ENCODE data around the gene PCP4L1. TPM values are rescaled to one million over a fixed set of nuclear protein-coding genes. Genes with fewer than 3 reads are reported as not detected.

The PCP4L1 gene
- total and polyA plus RNA-seq, 2 donors, result 2.4 to 8.9 TPM

DNA sequence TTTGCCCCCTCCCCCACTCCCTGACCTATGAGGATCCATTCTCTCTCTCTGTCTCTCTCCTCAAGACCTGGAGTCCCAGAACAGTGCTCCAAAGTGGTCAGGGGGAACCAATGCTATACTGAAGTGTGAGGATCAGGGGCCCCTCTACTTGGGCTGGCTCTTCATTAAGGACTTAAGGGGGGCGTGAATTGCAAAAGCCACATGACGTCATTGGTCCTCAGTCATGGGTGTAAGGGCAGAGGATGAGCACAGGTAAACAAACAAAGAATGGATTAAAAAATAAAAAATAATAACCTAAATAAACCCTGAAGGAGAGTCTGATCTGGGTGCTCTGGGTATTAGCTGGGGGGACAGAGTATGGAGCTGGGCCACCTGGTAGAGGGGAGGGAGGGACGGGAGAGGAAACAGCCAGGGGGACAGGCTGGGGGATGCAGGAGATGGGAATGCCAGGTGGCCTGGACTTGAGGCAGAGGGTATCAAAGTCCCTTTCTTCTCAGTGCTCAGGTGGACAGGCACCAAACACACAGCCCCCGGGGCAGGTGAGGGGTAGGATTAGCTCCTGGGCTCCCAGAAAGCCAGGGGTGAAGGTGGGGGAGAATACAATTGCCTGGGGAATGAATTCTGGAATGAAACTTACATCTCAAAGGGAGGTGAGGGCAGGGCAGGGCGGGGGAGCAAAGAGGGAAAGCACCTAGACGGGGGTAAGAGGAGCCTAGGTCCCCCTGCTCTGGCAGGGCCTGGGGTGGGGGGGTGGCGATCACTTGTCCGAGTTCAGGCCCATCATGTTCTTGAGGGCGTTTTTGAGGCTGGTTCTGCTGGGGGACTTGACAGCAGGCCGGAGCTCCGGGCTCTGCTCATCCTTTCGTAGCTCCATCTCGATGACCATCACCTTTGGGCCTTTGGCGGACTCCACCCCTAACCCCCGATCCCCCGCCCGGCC lies 46.7 kb downstream of the PCP4L1 start:
- 8% methylated on average over 17 of the region's 17 CpGs for WGBS
- H3K4me1 ChIP-seq (ENCODE audit: control insufficient read depth in 2 of 2, insufficient read depth in 2 of 2, low read length in 2 of 2), result peaks cover 8 to 13% of the 10 kb centered on the region in 2 donors

DNA sequence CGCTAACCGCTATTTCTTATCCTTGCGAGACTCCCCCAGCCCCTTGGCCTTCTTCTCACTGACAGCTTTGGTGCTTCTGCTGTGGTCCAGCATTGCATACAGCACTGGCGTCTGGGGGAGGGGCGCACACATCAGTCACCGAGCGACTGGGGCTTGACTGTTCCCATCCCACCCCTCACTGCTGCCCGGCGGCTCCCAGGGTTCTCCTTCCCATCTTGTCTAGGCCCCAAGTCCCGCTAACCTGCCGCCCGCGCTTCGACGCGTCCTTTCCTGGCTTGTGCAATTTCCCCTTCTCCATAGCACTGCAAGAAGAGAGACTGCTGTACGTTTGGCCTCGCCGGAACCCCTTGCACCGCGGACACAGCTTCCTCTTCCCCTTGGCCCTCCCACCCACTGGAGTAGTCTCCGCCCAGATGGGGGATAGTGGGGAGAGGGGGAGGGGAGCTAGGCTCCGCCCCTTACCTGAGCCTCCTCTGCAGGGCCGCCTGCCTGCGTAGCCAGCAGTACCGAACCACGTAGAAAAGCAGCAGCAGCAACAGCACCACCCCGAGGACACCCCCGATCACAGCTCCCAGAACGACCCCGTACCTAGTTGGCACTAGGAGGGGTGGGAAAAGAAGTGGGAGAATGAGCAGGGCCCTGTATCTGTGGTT lies 47.4 kb downstream of the PCP4L1 start:
- peak; percentile 76 to 94 (median 86) for DNase-seq (ENCODE audit: low read depth in 6 of 9, low spot score in 9 of 9)
- H3K36me3 ChIP-seq (ENCODE audit: control insufficient read depth in 2 of 2, insufficient read depth in 2 of 2, low read length in 1 of 2), result no peaks in the 10 kb centered on the region
- no peaks in the 10 kb centered on the region for H3K9me3 ChIP-seq (ENCODE audit: control insufficient read depth in 2 of 2, insufficient read depth in 1 of 2, low read length in 1 of 2)
- peak overlapping the region; percentile 71 to 90 for H3K4me3 ChIP-seq (ENCODE audit: low read length in 2 of 2)
- WGBS, result 2% methylated on average over 31 of the region's 31 CpGs
- peaks cover 8 to 13% of the 10 kb centered on the region in 2 donors for H3K4me1 ChIP-seq (ENCODE audit: control insufficient read depth in 2 of 2, insufficient read depth in 2 of 2, low read length in 2 of 2)
- peak overlapping the region; percentile 40 to 75 for H3K27ac ChIP-seq (ENCODE audit: low read depth in 1 of 2, low read length in 1 of 2)
- H3K27me3 ChIP-seq (ENCODE audit: control insufficient read depth in 2 of 2, insufficient read depth in 1 of 2, low read length in 1 of 2), result peaks cover 2 to 6% of the 10 kb centered on the region in 2 donors

More for the DNA sequence above, 46.7 kb downstream of the PCP4L1 start:
- H3K36me3 ChIP-seq (ENCODE audit: control insufficient read depth in 2 of 2, insufficient read depth in 2 of 2, low read length in 1 of 2), result no peaks in the 10 kb centered on the region
- peak overlapping the region; percentile 40 to 68 for H3K27ac ChIP-seq (ENCODE audit: low read depth in 1 of 2, low read length in 1 of 2)
- DNase-seq (ENCODE audit: low read depth in 6 of 9, low spot score in 9 of 9), result no peak
- H3K4me3 ChIP-seq (ENCODE audit: low read length in 2 of 2), result peak overlapping the region; percentile 71 to 90
- peaks cover 2 to 6% of the 10 kb centered on the region in 2 donors for H3K27me3 ChIP-seq (ENCODE audit: control insufficient read depth in 2 of 2, insufficient read depth in 1 of 2, low read length in 1 of 2)
- no peaks in the 10 kb centered on the region for H3K9me3 ChIP-seq (ENCODE audit: control insufficient read depth in 2 of 2, insufficient read depth in 1 of 2, low read length in 1 of 2)

DNA sequence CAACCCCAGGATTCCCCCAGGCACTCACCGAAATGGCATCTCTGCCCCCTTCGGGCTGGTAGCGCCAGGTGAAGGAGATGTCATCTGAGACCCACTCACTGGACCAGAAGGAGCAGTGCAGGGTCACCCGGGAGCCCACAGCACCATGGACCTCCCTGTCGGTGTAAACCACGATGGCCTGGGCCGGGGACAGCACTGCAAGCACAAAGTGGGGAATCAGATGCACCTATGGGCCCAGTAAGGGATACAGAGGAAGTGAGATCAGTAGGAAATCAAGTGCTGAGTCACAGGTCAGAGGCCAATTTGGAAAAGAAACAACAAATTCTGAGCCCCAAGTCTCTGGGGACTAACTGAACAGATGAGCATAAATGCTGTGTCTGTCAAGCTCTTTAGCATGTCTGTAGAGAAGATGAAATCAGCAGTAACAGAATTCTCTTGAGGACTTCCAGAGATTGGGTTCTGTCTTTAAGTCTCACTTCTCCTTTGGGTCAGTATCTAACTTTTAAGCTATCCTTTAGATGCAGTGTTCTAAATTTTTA lies 48.8 kb downstream of the PCP4L1 start:
- 95% methylated on average over 7 of the region's 7 CpGs for WGBS

DNA sequence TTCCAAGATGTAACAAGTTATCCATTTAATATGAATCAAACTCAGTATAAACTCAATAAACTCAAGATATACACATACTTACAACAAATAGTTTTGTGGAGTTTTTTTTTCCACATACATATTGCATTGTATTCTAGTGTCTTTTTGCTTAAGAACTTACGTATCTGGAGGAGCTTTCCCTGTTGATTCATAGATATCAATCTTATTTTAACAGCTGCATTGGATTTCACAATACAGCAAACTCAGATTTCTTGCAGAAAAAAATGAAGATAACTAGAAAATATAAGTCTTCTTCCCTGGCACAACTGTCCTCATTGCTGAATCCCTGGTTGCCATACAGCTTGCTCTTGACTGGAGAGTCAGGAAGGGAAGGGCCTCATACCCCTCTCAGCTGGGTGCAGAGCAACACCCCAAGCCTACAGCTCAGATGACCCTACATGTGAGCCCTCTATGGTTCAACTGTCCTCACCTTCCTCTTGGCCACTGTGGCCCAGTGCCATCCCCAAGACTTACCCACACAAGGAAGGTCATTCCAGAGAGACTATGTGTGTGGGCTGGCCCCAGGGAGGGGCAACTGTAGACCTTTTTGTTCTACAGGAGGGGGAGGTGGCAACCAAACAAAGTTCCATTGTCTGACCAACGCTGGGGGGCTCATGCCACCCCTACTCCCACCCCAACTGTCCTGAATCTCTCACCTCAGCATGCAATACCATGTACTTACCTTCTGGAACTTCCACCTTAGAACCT lies 49.5 kb downstream of the PCP4L1 start:
- no peaks in the 10 kb centered on the region for H3K9me3 ChIP-seq (ENCODE audit: control insufficient read depth in 2 of 2, insufficient read depth in 1 of 2, low read length in 1 of 2)
- 77% methylated on average over 2 of the region's 2 CpGs for WGBS

More for the DNA sequence above, 48.8 kb downstream of the PCP4L1 start:
- H3K9me3 ChIP-seq (ENCODE audit: control insufficient read depth in 2 of 2, insufficient read depth in 1 of 2, low read length in 1 of 2), result no peaks in the 10 kb centered on the region
- DNase-seq (ENCODE audit: low read depth in 6 of 9, low spot score in 9 of 9), result peak in 1 of 9 donors; percentile 22
- peak overlapping the region in 1 of 2 donors; percentile 26 for H3K27ac ChIP-seq (ENCODE audit: low read depth in 1 of 2, low read length in 1 of 2)
- no peaks in the 10 kb centered on the region for H3K36me3 ChIP-seq (ENCODE audit: control insufficient read depth in 2 of 2, insufficient read depth in 2 of 2, low read length in 1 of 2)
- peaks cover 8 to 13% of the 10 kb centered on the region in 2 donors for H3K4me1 ChIP-seq (ENCODE audit: control insufficient read depth in 2 of 2, insufficient read depth in 2 of 2, low read length in 2 of 2)
- peaks cover 2 to 6% of the 10 kb centered on the region in 2 donors for H3K27me3 ChIP-seq (ENCODE audit: control insufficient read depth in 2 of 2, insufficient read depth in 1 of 2, low read length in 1 of 2)
- no peak overlapping the region for H3K4me3 ChIP-seq (ENCODE audit: low read length in 2 of 2)

DNA sequence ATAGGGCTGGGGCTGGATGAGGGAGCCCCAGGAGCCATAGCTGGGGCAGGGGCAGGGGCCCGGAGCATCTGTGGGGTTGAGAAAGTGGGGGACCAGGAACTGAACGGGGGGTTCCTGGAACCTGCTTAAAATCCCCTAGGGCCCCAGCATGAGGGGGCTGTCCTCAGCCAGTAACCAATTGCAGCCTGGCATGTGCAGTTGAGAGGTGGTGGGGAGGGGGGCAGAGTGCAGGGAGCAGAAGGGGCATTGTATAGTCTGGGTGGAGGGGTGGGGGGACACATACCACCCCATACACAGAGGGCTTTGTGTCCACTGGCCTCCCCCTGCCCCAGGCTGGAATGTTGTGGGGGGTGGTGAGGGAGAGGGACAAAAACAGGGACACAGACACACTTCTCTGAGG lies 51.3 kb downstream of the PCP4L1 start, which contains the start of gene MPZ:
TSS of gene MPZ (minus strand) at position 101 of the 400 bp plus-strand sequence. CDS start at position 38, 63 bp downstream.
- no peak for DNase-seq (ENCODE audit: low read depth in 6 of 9, low spot score in 9 of 9)
- Histone ChIP-seq H3K27ac (ENCODE audit: low read depth in 1 of 2, low read length in 1 of 2) (no peak within 1 kb of the TSS), H3K9me3 (ENCODE audit: control insufficient read depth in 2 of 2, insufficient read depth in 1 of 2, low read length in 1 of 2) (no peaks in the 10 kb centered on the region), H3K36me3 (ENCODE audit: control insufficient read depth in 2 of 2, insufficient read depth in 2 of 2, low read length in 1 of 2) (no peaks in the 10 kb centered on the region), H3K4me1 (ENCODE audit: control insufficient read depth in 2 of 2, insufficient read depth in 2 of 2, low read length in 2 of 2) (peaks cover 12 to 17% of the 10 kb centered on the region in 2 donors), H3K4me3 (ENCODE audit: low read length in 2 of 2) (no peak within 1 kb of the TSS), H3K27me3 (ENCODE audit: control insufficient read depth in 2 of 2, insufficient read depth in 1 of 2, low read length in 1 of 2) (peaks cover 2 to 6% of the 10 kb centered on the region in 2 donors)
- WGBS, result 76% methylated on average over 2 of the region's 2 CpGs

More for the DNA sequence above, 49.5 kb downstream of the PCP4L1 start:
- no peaks in the 10 kb centered on the region for H3K36me3 ChIP-seq (ENCODE audit: control insufficient read depth in 2 of 2, insufficient read depth in 2 of 2, low read length in 1 of 2)
- H3K4me3 ChIP-seq (ENCODE audit: low read length in 2 of 2), result no peak overlapping the region
- H3K27me3 ChIP-seq (ENCODE audit: control insufficient read depth in 2 of 2, insufficient read depth in 1 of 2, low read length in 1 of 2), result peaks cover 2 to 6% of the 10 kb centered on the region in 2 donors
- no peak overlapping the region for H3K27ac ChIP-seq (ENCODE audit: low read depth in 1 of 2, low read length in 1 of 2)
- H3K4me1 ChIP-seq (ENCODE audit: control insufficient read depth in 2 of 2, insufficient read depth in 2 of 2, low read length in 2 of 2), result peaks cover 8 to 13% of the 10 kb centered on the region in 2 donors
- DNase-seq (ENCODE audit: low read depth in 6 of 9, low spot score in 9 of 9), result no peak

DNA sequence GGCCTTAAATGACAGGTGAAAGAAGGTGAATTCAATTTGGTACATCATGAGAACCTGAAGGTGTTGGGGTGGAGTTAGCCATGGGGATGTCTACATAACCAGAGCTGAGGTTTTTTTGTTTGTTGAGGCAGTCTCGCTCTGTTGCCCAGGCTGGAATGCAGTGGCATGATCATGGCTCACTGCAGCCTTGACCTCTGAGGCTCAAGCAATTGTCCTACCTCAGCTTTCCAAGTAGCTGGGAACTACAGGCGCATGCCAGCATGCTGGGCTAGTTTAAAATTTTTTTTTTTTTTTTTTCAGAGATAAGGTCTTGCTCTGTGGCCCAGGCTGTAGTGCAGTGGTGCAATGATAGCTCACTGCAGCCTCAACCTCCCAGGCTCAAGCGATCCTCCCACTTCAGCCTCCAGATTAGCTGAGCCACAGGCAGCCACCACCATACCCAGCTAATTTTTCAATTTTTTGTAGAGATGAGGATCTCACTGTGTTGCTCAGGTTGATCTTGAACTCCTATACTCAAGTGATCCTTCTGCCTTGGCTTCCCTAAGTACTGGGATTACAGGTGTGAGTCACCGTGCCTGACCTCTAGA lies 53.1 kb downstream of the PCP4L1 start:
- Histone ChIP-seq H3K4me1 (ENCODE audit: control insufficient read depth in 2 of 2, insufficient read depth in 2 of 2, low read length in 2 of 2) (peaks cover 9 to 12% of the 10 kb centered on the region in 2 donors), H3K36me3 (ENCODE audit: control insufficient read depth in 2 of 2, insufficient read depth in 2 of 2, low read length in 1 of 2) (no peaks in the 10 kb centered on the region), H3K9me3 (ENCODE audit: control insufficient read depth in 2 of 2, insufficient read depth in 1 of 2, low read length in 1 of 2) (no peaks in the 10 kb centered on the region), H3K27me3 (ENCODE audit: control insufficient read depth in 2 of 2, insufficient read depth in 1 of 2, low read length in 1 of 2) (peaks cover 2 to 6% of the 10 kb centered on the region in 2 donors), H3K27ac (ENCODE audit: low read depth in 1 of 2, low read length in 1 of 2) (no peak overlapping the region), H3K4me3 (ENCODE audit: low read length in 2 of 2) (no peak overlapping the region)
- no peak for DNase-seq (ENCODE audit: low read depth in 6 of 9, low spot score in 9 of 9)
- WGBS, result 98% methylated on average over 4 of the region's 4 CpGs

DNA sequence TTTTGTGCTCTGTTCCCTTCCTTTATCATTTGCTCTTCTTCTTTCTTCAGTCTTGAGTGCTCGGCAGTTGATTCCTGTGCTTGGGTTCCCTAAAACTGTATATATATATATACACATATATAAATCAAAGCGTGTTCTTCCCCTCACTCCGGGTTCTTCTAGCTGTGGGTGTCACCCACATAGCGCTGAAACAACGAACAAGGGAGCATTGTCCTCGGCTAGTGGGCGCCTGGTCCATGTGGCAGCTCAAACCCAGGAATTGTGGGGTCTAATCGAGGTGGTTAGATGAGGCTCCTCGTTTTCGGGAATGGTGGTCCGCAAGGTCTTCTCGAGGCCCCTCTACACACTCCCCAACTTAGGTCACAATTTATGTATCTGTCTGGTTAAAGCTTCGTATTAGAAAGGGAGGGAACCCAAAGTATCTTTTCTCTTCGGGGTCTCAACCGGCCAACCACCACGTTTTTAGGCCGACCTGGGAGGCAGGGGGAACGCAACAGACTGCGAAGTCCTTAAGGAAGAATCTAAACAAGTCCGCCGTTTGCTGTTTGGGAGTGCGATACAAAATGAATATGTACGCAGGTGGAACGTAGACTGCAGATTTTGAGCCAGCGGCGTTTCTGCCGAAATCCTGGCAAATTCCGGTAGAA lies 55.1 kb downstream of the PCP4L1 start:
- Histone ChIP-seq H3K4me3 (ENCODE audit: low read length in 2 of 2) (peak overlapping the region; percentile 77), H3K9me3 (ENCODE audit: control insufficient read depth in 2 of 2, insufficient read depth in 1 of 2, low read length in 1 of 2) (no peaks in the 10 kb centered on the region), H3K36me3 (ENCODE audit: control insufficient read depth in 2 of 2, insufficient read depth in 2 of 2, low read length in 1 of 2) (no peaks in the 10 kb centered on the region), H3K27ac (ENCODE audit: low read depth in 1 of 2, low read length in 1 of 2) (peak overlapping the region; percentile 91 to 92), H3K4me1 (ENCODE audit: control insufficient read depth in 2 of 2, insufficient read depth in 2 of 2, low read length in 2 of 2) (peaks cover 9 to 12% of the 10 kb centered on the region in 2 donors), H3K27me3 (ENCODE audit: control insufficient read depth in 2 of 2, insufficient read depth in 1 of 2, low read length in 1 of 2) (peaks cover 2 to 5% of the 10 kb centered on the region in 2 donors)
- 41% methylated on average over 28 of the region's 28 CpGs for WGBS
- DNase-seq (ENCODE audit: low read depth in 6 of 9, low spot score in 9 of 9), result no peak
